Measurements from ENCODE around the gene NEDD8. TPM values are rescaled to one million over a fixed set of nuclear protein-coding genes. Genes with fewer than 3 reads are reported as not detected.
"Not testable (repeated sequence)": the region's sequence is repeated elsewhere in the genome, so short reads cannot be mapped to it uniquely, and the experiment has no call there.

Gene NEDD8
- total RNA-seq, 4 donors from 2014 or later = 68.6 to 109 (median 98.3) TPM

DNA sequence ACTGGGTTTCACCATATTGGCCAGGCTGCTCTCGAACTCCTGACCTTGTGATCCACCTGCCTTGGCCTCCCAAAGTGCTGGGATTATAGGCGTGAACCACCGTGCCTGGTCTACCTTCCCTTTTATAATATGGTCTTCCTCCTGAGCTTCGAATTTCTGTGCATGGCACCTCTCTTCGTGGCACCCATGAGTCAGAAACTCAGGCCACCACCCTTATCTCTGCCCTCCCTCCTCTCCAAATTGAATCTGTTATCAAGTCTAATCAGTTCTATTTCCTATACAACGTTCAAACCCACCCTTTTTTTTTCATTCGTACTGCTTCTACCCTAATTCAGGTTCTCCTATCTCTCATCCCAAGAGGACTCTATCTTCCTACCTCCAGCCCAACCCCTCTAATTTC is 15.3 kb upstream of the NEDD8 start:
- no peaks in the 10 kb centered on the region for H3K27me3 ChIP-seq
- 70 to 81% methylated on average over 7 of the region's 7 CpGs for WGBS, 2 donors
- H3K36me3 ChIP-seq = peaks cover 0 to 20% (median 0%) of the 10 kb centered on the region in 3 donors
- no peak overlapping the region for H3K27ac ChIP-seq
- TF ChIP-seq EP300 (IDR thresholded peaks at IDR 0.05) = no peak
- TF ChIP-seq, protein P1, sequence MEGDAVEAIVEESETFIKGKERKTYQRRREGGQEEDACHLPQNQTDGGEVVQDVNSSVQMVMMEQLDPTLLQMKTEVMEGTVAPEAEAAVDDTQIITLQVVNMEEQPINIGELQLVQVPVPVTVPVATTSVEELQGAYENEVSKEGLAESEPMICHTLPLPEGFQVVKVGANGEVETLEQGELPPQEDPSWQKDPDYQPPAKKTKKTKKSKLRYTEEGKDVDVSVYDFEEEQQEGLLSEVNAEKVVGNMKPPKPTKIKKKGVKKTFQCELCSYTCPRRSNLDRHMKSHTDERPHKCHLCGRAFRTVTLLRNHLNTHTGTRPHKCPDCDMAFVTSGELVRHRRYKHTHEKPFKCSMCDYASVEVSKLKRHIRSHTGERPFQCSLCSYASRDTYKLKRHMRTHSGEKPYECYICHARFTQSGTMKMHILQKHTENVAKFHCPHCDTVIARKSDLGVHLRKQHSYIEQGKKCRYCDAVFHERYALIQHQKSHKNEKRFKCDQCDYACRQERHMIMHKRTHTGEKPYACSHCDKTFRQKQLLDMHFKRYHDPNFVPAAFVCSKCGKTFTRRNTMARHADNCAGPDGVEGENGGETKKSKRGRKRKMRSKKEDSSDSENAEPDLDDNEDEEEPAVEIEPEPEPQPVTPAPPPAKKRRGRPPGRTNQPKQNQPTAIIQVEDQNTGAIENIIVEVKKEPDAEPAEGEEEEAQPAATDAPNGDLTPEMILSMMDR (IDR thresholded peaks at IDR 0.05) = no peak
- no peak for TF ChIP-seq POLR2A (IDR thresholded peaks at IDR 0.05)
- H3K4me3 ChIP-seq = no peak overlapping the region
- no peaks in the 10 kb centered on the region for H3K9me3 ChIP-seq
- peaks cover 0 to 9% (median 7%) of the 10 kb centered on the region in 4 donors for H3K4me1 ChIP-seq
- DNase-seq (ENCODE audit: low spot score in 2 of 2) = no peak

DNA sequence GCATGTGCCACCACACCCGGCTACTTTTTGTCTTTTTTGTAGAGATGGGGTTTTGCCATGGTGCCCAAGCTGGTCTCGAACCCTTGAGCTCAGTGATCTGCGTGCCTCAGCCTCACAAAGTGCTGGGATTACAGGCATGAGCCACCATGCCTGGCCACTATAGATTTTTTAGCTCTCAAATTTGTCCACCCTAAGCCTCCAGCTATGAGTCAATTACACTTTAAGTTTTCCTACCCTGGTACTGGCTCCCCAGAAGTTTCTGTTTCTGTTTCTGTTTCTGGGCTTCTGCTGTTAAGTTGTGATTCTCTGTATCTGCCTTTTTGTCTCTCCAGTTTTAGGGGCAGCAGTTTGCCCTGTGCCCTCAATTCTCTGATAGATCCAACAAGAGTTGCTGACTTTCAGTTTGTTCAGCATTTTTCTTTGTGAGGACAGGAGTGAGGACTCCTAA is 14.6 kb upstream of the NEDD8 start:
- 78 to 88% methylated on average over 3 of the region's 3 CpGs for WGBS, 2 donors
- Histone ChIP-seq H3K4me1 (peaks cover 0 to 9% (median 7%) of the 10 kb centered on the region in 4 donors), H3K27me3 (no peaks in the 10 kb centered on the region), H3K4me3 (no peak overlapping the region), H3K27ac (peak overlapping the region in 1 of 4 donors; percentile 28), H3K9me3 (no peaks in the 10 kb centered on the region), H3K36me3 (peaks cover 0 to 15% (median 0%) of the 10 kb centered on the region in 3 donors)
- TF ChIP-seq EP300 (IDR thresholded peaks at IDR 0.05) (no peak), POLR2A (IDR thresholded peaks at IDR 0.05) (no peak)
- TF ChIP-seq, protein P1 (IDR thresholded peaks at IDR 0.05) = no peak
- DNase-seq (ENCODE audit: low spot score in 2 of 2) = no peak

DNA sequence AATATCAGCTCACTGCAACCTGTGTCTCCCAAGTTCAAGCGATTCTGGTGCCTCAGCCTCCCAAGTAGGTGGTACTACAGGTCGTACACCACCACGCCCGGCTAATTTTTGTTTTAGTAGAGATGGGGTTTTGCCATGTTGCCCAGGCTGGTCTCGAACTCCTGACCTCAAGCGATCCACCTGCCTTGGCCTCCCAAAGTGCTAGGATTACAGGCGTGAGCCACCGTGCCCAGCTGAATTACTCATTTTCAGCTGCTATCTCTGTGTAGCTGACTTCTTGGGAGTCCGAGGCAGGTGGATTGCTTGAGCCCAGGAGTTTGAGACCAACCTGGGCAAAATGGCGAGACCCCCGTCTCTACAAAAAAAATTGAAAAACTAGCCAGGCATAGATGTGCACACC is 13.2 kb upstream of the NEDD8 start:
- not testable (repeated sequence) for H3K9me3 ChIP-seq; H3K27me3 ChIP-seq; H3K27ac ChIP-seq; H3K4me3 ChIP-seq; DNase-seq (ENCODE audit: low spot score in 2 of 2)
- 85 to 93% methylated on average over 11 of the region's 11 CpGs for WGBS, 2 donors
- Histone ChIP-seq H3K4me1 (peaks cover 0 to 23% (median 21%) of the 10 kb centered on the region in 4 donors), H3K36me3 (peaks cover 3 to 18% (median 4%) of the 10 kb centered on the region in 3 donors)

DNA sequence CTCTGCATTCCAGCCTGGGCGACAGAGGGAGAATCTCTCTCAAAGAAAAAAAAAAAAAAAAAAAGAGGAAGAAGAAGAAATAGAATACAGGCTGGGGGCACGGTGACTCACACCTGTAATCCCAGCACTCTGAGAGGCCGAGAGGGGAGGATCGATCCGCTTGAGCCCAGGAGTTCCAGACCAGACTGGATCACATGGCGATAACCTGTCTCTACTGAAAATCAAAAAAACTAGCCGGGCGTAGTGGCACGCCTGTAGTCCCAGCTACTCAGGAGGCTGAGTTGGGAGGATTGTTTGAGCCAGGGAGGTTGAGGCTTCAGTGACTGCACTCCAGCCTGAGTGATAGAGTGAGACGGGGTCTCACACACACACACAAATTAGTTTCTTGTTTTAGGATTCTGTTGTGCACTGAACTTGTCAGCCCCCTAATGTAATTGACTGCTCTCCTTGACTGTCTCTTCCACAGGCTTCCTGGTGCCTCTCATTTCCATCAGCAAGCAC is 11.2 kb upstream of the NEDD8 start:
- Histone ChIP-seq H3K27me3 (no peaks in the 10 kb centered on the region), H3K27ac (peak overlapping the region; percentile 92 to 100 (median 100)), H3K4me3 (peak overlapping the region; percentile 55 to 83 (median 76)), H3K4me1 (peaks cover 0 to 43% (median 30%) of the 10 kb centered on the region in 4 donors), H3K9me3 (no peaks in the 10 kb centered on the region), H3K36me3 (peaks cover 6 to 28% (median 9%) of the 10 kb centered on the region in 3 donors)
- no peak for DNase-seq (ENCODE audit: low spot score in 2 of 2)
- WGBS, 2 donors = 61 to 71% methylated on average over 10 of the region's 10 CpGs
- no peak for TF ChIP-seq POLR2A (IDR thresholded peaks at IDR 0.05)
- TF ChIP-seq EP300 (IDR thresholded peaks at IDR 0.05) = no peak
- TF ChIP-seq, protein P1 (IDR thresholded peaks at IDR 0.05) = no peak

DNA sequence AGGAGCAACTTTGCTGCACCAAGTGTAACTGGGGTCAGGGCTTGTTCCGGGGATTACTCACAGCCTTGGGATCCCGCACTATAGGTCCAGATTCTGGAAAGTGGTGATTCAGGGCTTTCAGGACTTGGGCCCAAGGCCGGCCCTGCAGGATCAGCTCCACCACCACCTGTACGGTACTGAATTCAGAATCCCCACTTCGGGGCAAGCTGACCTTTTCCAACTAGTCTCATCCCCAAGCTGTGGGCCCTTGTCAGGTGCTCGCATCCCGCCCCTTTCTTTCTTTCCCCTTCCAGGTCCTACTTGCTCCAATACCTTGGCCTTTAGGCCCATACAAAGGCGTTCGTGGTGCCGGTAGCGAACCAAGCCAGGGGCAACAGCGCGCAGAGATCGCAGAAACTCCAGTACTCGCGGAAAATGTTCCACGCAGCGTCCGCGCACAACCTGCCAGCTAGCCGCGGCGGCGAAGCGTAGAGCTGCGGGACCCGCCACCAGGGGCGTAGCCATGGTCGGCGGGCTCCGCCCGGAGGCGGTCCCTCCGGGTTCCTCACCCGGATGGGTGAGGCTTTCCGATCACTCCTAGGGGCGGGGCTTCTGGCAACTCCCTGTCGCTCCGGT is 9.8 kb upstream of the NEDD8 start:
- H3K9me3 ChIP-seq = no peaks in the 10 kb centered on the region
- TF ChIP-seq, protein P1 (IDR thresholded peaks at IDR 0.05) = peak; percentile 56 to 82 (median 80)
- TF ChIP-seq EP300 (IDR thresholded peaks at IDR 0.05) = no peak
- no peaks in the 10 kb centered on the region for H3K27me3 ChIP-seq
- peak overlapping the region; percentile 92 to 100 (median 100) for H3K27ac ChIP-seq
- peak; percentile 77 to 83 for DNase-seq (ENCODE audit: low spot score in 2 of 2)
- 1 to 3% methylated on average over 24 to 36 of the region's 39 CpGs for WGBS, 2 donors
- peak overlapping the region; percentile 55 to 83 (median 76) for H3K4me3 ChIP-seq
- H3K4me1 ChIP-seq = peaks cover 0 to 49% (median 30%) of the 10 kb centered on the region in 4 donors
- H3K36me3 ChIP-seq = peaks cover 6 to 42% (median 9%) of the 10 kb centered on the region in 3 donors
